A673 (cell line): ENCODE measurements around the gene YJEFN3. TPM values are rescaled to one million over a fixed set of nuclear protein-coding genes. Genes with fewer than 3 reads are reported as not detected.

Experiments
- BruUV-seq: library from RNA; stranded (reverse); fragments of 400-500 nt; replicated peaks from 2 replicates; lab custom pipeline; 2021; lab: Mats Ljungman, UMichigan
- CTCF ChIA-PET: fragments of 300-600 bp; sonication (Branson Sonifier 250); formaldehyde crosslinking; loops from one replicate; lab custom pipeline; 2022; ENCODE audit warnings: antibody characterized with exemption; lab: Charles Lee
- POLR2A ChIA-PET: fragments of 300-600 bp; sonication (Branson Sonifier 250); formaldehyde crosslinking; loops from one replicate; lab custom pipeline; 2022; ENCODE audit warnings: antibody characterized with exemption; ENCODE audit not compliant: low non-redundant PET; lab: Charles Lee
- DNase-seq: peaks from one replicate; pipeline ENCODE4 v3.0.0-alpha.2; 2015; ENCODE audit warnings: low spot score
- H3K27ac ChIP-seq: fragments of 200-600 bp; sonication (generic); 2 replicates; pipeline ENCODE4 v1.5.1; 2016; ENCODE audit warnings: mixed run types, low read depth, mild to moderate bottlenecking, mixed read lengths, antibody characterized with exemption, low read length; ENCODE audit not compliant: poor library complexity, severe bottlenecking
- H3K27me3 ChIP-seq: fragments of 200-600 bp; sonication (generic); replicated peaks from 2 replicates; pipeline ENCODE4 v1.6.1; 2017; ENCODE audit warnings: mixed run types, low read depth, mild to moderate bottlenecking, mixed read lengths, antibody characterized with exemption, low read length; ENCODE audit not compliant: insufficient read depth, poor library complexity
- H3K36me3 ChIP-seq: fragments of 200-600 bp; sonication (generic); 2 replicates; pipeline ENCODE4 v1.6.1; 2016; ENCODE audit warnings: mixed run types, mild to moderate bottlenecking, mixed read lengths, antibody characterized with exemption, low read length; ENCODE audit not compliant: insufficient read depth, poor library complexity, severe bottlenecking
- H3K4me1 ChIP-seq: fragments of 200-600 bp; sonication (generic); 2 replicates; pipeline ENCODE4 v1.6.1; 2017; ENCODE audit warnings: mixed run types, mild to moderate bottlenecking, mixed read lengths, antibody characterized with exemption, low read length; ENCODE audit not compliant: insufficient read depth, poor library complexity, severe bottlenecking
- H3K4me3 ChIP-seq: fragments of 200-600 bp; sonication (generic); 2 replicates; pipeline ENCODE4 v1.5.1; 2016; ENCODE audit warnings: low read depth, mixed run types, mild to moderate bottlenecking, mixed read lengths, low read length; ENCODE audit not compliant: poor library complexity, severe bottlenecking
- H3K9me3 ChIP-seq: fragments of 200-600 bp; sonication (generic); 2 replicates; pipeline ENCODE4 v1.6.1; 2016; ENCODE audit warnings: mixed run types, low read depth, mild to moderate bottlenecking, mixed read lengths, antibody characterized with exemption, low read length; ENCODE audit not compliant: poor library complexity, severe bottlenecking
- CTCF ChIP-seq: fragments of 300-800, 200-600 bp; sonication (generic); conservative IDR thresholded peaks from 2 replicates; pipeline ENCODE4 v1.5.1; 2017; ENCODE audit warnings: low read depth, mild to moderate bottlenecking, antibody characterized with exemption, low read length, moderate library complexity, mixed read lengths
- EZH2 ChIP-seq: fragments of 200-600 bp; sonication (generic); IDR thresholded peaks from 2 replicates; pipeline ENCODE4 v1.6.1; 2017; ENCODE audit warnings: borderline replicate concordance, low read depth, mild to moderate bottlenecking, mixed read lengths, antibody characterized with exemption, low read length; ENCODE audit not compliant: poor library complexity, severe bottlenecking
- intact Hi-C: fragments of 100-400 bp; cut with micrococcal nuclease; formaldehyde crosslinking; loops from one replicate; pipeline ENCODE4 v1.10.0; 2022; ENCODE audit not compliant: unreplicated experiment
- total RNA-seq: library from RNA; stranded (reverse); gene quantifications from 2 replicates; pipeline ENCODE4 v1.2.3, GENCODE V29; 2021

Gene YJEFN3
- total RNA-seq, 1 experiment from 2014 or later: 8.6 TPM

DNA sequence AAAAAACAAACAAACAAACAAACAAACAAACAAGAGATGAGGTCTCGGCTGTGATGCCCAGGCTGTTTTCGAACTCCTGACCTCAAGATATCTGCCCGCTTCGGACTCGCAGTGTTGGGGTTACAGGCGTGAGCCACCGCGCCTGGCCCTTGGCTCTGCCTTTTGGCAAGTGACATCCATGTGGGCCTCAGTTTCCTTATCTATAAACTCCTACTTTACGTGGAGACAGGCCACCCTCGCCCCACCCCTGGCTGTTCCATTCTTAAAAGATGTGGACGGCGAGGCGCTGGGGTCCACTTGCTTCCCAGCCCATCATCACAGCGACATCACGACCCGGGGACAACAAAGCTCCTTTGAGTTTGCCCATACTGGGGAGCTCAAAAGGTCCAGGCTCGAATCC, 15.0 kb upstream of the YJEFN3 start:
- peaks cover 5% of the 10 kb centered on the region for H3K36me3 ChIP-seq
- BruUV-seq: no TSS peak
- ChIA-PET POLR2A (no interaction called here), CTCF (no interaction called here)
- H3K27ac ChIP-seq: no peak overlapping the region
- DNase-seq: no peak
- intact Hi-C loops: no loop called here
- TF ChIP-seq CTCF (no peak), EZH2 (no peak)
- no peaks in the 10 kb centered on the region for H3K27me3 ChIP-seq
- H3K4me1 ChIP-seq: peaks cover 5% of the 10 kb centered on the region
- H3K4me3 ChIP-seq: no peak overlapping the region
- no peaks in the 10 kb centered on the region for H3K9me3 ChIP-seq

- ChIA-PET CTCF (no interaction called here), POLR2A (no interaction called here)
- intact Hi-C loops: no loop called here
- Histone ChIP-seq H3K27me3 (no peaks in the 10 kb centered on the region), H3K4me3 (no peak overlapping the region), H3K27ac (no peak overlapping the region), H3K36me3 (peaks cover 9% of the 10 kb centered on the region), H3K9me3 (no peaks in the 10 kb centered on the region), H3K4me1 (peaks cover 5% of the 10 kb centered on the region)
- TF ChIP-seq EZH2: no peak
- TF ChIP-seq CTCF: no peak
- no peak for DNase-seq
- BruUV-seq: no TSS peak
Measured at GRCh38 chr19:19514215-19514657, 14.5 kb upstream of the YJEFN3 start.

DNA sequence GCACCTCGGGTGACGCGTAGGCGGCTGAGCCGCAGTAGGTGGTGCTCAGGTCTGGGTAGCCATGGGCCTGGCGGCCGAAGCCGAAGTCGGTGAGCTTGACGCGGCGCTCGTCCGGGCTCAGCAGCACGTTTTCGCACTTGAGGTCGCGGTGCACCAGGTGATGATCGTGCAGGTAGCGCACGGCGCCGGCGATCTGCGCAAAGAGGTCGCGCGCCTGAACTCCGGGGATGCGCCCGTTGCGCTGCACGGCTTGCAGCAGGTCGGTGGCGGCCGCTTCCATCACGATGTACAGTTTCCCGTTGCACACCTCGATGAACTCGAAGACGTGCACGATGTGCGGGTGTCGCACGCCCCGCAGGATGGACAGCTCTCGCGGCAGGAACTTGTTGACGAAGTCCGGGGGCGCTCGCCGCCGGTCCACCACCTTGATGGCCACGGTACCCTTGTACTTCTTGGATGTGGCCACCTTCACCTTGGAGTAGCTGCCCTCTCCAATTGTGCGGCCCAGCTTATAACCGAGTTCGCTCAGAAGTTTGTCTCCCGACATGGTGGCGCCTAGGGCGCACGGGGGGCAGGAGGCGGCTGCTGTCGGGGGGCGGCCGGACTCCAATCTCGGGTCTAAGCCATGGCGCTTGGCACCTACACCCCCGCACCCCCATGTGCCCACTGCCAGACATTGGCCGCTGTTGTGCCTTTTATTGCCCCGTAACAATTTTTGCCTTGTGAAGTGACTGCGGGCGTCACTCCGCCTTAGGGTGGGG, 13.7 kb upstream of the YJEFN3 start, which contains the start of gene TSSK6:
TSSK6 (minus strand) TSS at position 668 of the 761 bp plus-strand sequence; CDS start at position 547, 121 bp downstream.
- no TSS peak for BruUV-seq
- no peaks in the 10 kb centered on the region for H3K9me3 ChIP-seq
- H3K4me1 ChIP-seq: peaks cover 5% of the 10 kb centered on the region
- peak within 1 kb of the TSS; percentile 76 for H3K4me3 ChIP-seq
- no peaks in the 10 kb centered on the region for H3K27me3 ChIP-seq
- no peak for TF ChIP-seq EZH2
- CTCF ChIA-PET: no interaction called here
- H3K27ac ChIP-seq: peak within 1 kb of the TSS; percentile 89
- intact Hi-C loops: no loop called here
- no peak for DNase-seq
- POLR2A ChIA-PET: no interaction called here
- H3K36me3 ChIP-seq: peaks cover 15% of the 10 kb centered on the region
